Natural killer cell treated with Interleukin-12 subunit alpha and Interleukin-12 subunit beta and Interleukin-15 and Interleukin-18, amount 100 ng/mL, for 72 hours (primary cell): Measurements from ENCODE around the gene SIGLEC11. TPM values are rescaled to one million over a fixed set of nuclear protein-coding genes. Genes with fewer than 3 reads are reported as not detected.
"Not testable (repeated sequence)": the region's sequence is repeated elsewhere in the genome, so short reads cannot be mapped to it uniquely, and the experiment has no call there.

ENCODE experiments used
- ATAC-seq, 2 donors: fragments of 150-1000 bp; cut with Tn5 transposase in 1 of 2; sonication (Bioruptor Pico), chemical (Tn5 transposase) in 1 of 2; 2 replicates each; pipeline ENCODE4 v1.10.0; 2021
- DNase-seq: peaks from one replicate; pipeline ENCODE4 v3.0.0; 2022; ENCODE audit warnings: low spot score
- H3K27ac Mint-ChIP-seq, 2 donors: 1 replicate in 1 of 2; 2 replicates in 1 of 2; pipeline ENCODE4 v1.8.0; 2022; ENCODE audit warnings: mixed read lengths in 2 of 2, mild to moderate bottlenecking in 1 of 2, moderate library complexity in 1 of 2
- H3K27me3 Mint-ChIP-seq, 2 donors: 1 replicate in 1 of 2; 2 replicates in 1 of 2; pipeline ENCODE4 v1.8.0; 2022; ENCODE audit warnings: mixed read lengths in 2 of 2
- H3K36me3 Mint-ChIP-seq: one replicate; pipeline ENCODE4 v1.8.0; 2022; ENCODE audit warnings: mixed read lengths
- H3K4me1 Mint-ChIP-seq, 2 donors: 1 replicate in 1 of 2; 2 replicates in 1 of 2; pipeline ENCODE4 v1.8.0; 2022; ENCODE audit warnings: low read depth in 2 of 2, mixed read lengths in 2 of 2, mild to moderate bottlenecking in 1 of 2
- H3K4me3 Mint-ChIP-seq: one replicate; pipeline ENCODE4 v1.8.0; 2022; ENCODE audit warnings: mixed read lengths
- H3K9me3 Mint-ChIP-seq: 2 replicates; pipeline ENCODE4 v1.8.0; 2022; ENCODE audit warnings: mixed read lengths
- total RNA-seq, 2 donors: library from RNA; stranded (reverse); gene quantifications; one replicate each; pipeline ENCODE4 v1.2.3, GENCODE V29; 2022

SIGLEC11 gene
- total RNA-seq, 2 donors from 2014 or later, result not detected

DNA sequence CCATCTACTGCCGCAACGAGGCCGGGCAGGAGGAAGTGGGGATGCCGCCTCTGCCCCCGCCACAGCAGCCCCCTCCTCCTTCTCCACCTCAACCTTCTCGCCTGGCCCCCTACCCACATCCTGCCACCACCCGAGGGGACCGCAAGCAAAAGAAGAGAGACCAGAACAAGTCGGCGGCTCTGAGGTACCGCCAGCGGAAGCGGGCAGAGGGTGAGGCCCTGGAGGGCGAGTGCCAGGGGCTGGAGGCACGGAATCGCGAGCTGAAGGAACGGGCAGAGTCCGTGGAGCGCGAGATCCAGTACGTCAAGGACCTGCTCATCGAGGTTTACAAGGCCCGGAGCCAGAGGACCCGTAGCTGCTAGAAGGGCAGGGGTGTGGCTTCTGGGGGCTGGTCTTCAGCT lies 28.2 kb downstream of the SIGLEC11 start:
- H3K9me3 Mint-ChIP-seq, result peaks cover 4% of the 10 kb centered on the region
- peak overlapping the region in 1 of 2 donors; percentile 93 for H3K27ac Mint-ChIP-seq
- H3K27me3 Mint-ChIP-seq, result no peaks in the 10 kb centered on the region
- H3K36me3 Mint-ChIP-seq, result peaks cover 16% of the 10 kb centered on the region
- ATAC-seq, result no peak
- H3K4me3 Mint-ChIP-seq, result peak overlapping the region; percentile 32
- H3K4me1 Mint-ChIP-seq, result peaks cover 52 to 55% of the 10 kb centered on the region in 2 donors
- peak; percentile 73 for DNase-seq

DNA sequence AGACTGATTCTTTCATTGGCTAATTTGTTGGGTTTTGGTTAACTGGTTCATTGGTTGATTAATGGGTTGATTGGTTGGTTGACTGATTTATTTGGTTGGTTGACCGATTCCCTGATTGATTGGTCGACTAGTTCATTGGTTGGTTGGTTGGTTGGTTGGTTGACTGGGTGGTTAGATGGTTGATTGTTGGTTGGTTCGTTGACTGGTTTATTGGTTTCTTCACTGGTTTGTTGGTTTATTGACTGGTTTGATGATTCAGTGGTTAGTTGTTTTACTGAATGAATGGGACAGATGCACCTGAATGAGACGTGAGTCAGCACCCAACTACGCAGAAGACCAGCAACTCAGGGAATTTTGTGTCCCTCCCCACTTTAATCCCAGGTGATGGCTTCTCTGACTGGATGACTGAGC lies 28.9 kb downstream of the SIGLEC11 start:
- peak overlapping the region in 1 of 2 donors; percentile 93 for H3K27ac Mint-ChIP-seq
- H3K36me3 Mint-ChIP-seq, result peaks cover 20% of the 10 kb centered on the region
- peaks cover 58 to 60% of the 10 kb centered on the region in 2 donors for H3K4me1 Mint-ChIP-seq

DNA sequence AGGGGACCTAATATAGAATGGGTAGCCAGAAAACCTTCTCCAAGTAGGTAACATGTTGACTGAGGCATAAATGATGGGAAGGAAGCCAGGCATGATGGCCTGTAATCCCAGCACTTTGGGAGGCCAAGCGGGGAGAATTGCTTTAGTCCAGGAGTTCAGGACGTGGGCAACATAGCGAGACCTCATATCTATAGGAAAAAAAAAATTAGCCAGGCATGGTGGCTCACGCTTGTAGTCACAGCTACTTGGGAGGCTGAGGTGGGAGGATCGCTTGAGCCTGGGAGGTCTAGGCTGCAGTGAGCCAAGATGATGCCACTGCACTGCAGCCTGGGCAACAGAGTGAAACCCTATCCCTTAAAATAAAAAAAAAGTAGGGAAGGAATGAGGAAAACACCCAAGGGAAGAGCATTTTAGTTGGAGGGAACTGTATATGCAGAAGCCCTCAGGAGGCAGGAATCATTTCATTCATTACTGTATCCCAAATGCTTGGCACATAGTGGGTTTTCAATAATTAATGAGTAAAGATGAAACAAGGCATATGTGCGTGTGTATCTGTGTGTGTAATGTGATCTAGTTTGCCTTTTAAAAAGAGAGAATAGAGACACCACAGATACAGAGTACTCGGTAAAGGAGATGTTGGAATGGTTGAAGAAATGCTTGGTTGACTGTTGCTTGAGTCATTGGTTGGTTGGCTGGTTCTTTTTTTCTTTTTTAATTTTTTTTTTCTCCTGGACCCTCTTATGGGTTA lies 29.5 kb downstream of the SIGLEC11 start:
- H3K27ac Mint-ChIP-seq, result peak overlapping the region in 1 of 2 donors; percentile 93

More for the DNA sequence above, 28.9 kb downstream of the SIGLEC11 start:
- Mint-ChIP-seq H3K4me3 (peak overlapping the region; percentile 64), H3K27me3 (no peaks in the 10 kb centered on the region), H3K9me3 (peaks cover 4% of the 10 kb centered on the region)
- ATAC-seq (no peak), DNase-seq (no peak)

DNA sequence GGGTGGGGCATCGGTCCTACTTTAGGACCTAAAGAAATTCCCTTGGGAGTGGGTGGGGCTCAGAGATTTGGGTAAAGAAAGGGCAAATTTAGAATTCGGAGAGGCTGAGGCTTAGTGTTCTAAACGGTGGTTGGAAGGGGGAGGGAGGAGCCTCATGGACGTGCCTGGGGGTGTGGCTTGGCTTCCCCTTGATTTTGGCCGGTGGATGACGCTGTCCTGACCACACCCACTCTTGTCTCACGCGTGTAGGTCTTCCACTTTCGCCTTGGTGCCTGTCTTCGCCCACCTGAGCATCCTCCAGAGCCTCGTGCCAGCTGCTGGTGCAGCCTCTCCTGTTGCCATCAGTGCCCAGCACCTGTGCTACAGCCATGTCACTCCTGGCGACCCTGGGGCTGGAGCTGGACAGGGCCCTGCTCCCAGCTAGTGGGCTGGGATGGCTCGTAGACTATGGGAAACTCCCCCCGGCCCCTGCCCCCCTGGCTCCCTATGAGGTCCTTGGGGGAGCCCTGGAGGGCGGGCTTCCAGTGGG lies 30.4 kb downstream of the SIGLEC11 start:
- Mint-ChIP-seq H3K27me3 (no peaks in the 10 kb centered on the region), H3K36me3 (peaks cover 21% of the 10 kb centered on the region), H3K4me3 (peak overlapping the region; percentile 97), H3K27ac (peak overlapping the region; percentile 89 to 93), H3K9me3 (peaks cover 4% of the 10 kb centered on the region), H3K4me1 (peaks cover 61 to 64% of the 10 kb centered on the region in 2 donors)
- ATAC-seq, result no peak
- peak; percentile 55 for DNase-seq

More for the DNA sequence above, 29.5 kb downstream of the SIGLEC11 start:
- Mint-ChIP-seq H3K27me3 (no peaks in the 10 kb centered on the region), H3K4me1 (peaks cover 60 to 61% of the 10 kb centered on the region in 2 donors), H3K9me3 (peaks cover 4% of the 10 kb centered on the region), H3K36me3 (peaks cover 20% of the 10 kb centered on the region), H3K4me3 (peak overlapping the region; percentile 64)
- DNase-seq (no peak), ATAC-seq (no peak)

DNA sequence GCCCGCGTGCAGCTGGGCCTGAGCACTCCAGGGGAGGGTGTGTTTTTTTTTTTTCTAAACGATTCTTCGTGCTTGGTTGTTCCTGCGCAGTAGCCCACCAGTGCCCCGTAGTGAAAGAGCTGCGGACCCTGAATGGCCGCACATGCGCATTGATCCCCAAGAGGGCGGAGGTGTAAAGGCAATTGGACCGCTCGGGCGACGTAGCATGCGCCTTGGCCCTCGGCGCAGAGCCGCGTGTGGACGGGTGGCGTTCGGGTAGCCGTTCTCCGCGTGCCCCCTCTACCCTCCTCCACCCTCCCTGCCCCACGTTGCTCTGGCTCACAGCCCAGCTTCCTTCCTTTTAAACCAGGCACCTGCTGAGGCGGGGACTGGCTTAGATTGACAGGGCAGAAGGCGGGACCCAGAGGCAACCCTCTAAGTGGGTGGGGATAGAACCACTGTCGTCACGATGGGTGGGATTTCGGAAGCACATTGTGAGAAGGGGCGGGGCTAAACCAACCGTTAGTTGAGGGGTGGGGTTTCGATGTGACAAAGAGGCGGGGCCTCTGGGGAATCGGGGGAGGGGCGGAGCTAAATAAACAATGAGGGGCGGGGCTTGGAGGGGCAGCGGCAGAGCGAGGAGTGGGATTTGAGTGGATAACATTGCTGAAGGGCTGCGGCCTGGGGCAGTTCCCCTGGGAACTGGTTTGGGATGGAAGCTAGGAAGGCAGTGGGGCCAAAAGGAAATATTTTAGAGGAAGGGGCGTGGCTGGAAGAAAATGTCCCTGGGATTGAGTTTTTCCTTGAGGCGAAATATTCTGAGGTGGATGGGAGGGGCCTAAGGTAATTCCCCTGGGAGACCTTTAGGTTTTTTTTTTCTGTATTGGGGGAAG lies 31.1 kb downstream of the SIGLEC11 start:
- peak overlapping the region; percentile 89 to 93 for H3K27ac Mint-ChIP-seq
- DNase-seq (peak; percentile 92), ATAC-seq (peak; percentile 92 to 93)
- peaks cover 24% of the 10 kb centered on the region for H3K36me3 Mint-ChIP-seq
- H3K4me3 Mint-ChIP-seq, result peak overlapping the region; percentile 97
- H3K4me1 Mint-ChIP-seq, result peaks cover 64 to 67% of the 10 kb centered on the region in 2 donors
- peaks cover 4% of the 10 kb centered on the region for H3K9me3 Mint-ChIP-seq
- no peaks in the 10 kb centered on the region for H3K27me3 Mint-ChIP-seq

DNA sequence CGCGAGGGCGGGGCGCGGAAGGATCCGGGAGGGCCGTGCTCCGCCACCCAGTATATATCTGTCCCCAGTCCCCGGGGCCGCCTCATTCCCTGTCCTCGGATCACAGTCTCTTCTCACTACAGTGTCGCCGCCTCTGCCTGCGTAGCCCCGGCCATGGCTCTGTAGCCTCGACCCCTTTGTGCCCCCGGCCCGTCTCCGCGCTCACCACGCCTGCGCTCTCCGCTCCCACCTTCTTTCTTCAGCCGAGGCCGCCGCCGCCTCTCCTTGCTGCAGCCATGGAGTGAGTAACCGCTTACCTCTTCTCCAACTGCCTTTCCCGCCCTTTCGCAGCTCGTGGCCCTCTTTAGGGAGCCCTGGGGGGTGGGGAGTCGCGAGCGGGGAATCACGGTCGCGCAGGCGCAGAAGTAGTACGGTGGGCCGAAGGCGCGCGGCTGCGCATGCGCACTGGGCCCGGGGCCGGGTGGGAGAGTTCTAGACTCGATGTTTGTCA lies 31.8 kb downstream of the SIGLEC11 start, which contains the start of the genes ATF5 and NUP62:
Gene ATF5, plus strand, starts transcription at position 85 of the 490 bp plus-strand sequence. CDS start 1,646 bp downstream, outside the sequence.
Gene NUP62, minus strand, starts transcription at position 384 of the 490 bp plus-strand sequence. CDS start 19,697 bp downstream, outside the sequence.
- ATAC-seq, result peak; percentile 71 to 73
- DNase-seq, result peak; percentile 91
- peak within 1 kb of the TSS; percentile 97 for H3K4me3 Mint-ChIP-seq
- H3K36me3 Mint-ChIP-seq, result peaks cover 24% of the 10 kb centered on the region
- H3K27me3 Mint-ChIP-seq, result no peaks in the 10 kb centered on the region
- peaks cover 64 to 67% of the 10 kb centered on the region in 2 donors for H3K4me1 Mint-ChIP-seq
- peak within 1 kb of the TSS; percentile 89 to 93 for H3K27ac Mint-ChIP-seq
- H3K9me3 Mint-ChIP-seq, result peaks cover 4% of the 10 kb centered on the region

DNA sequence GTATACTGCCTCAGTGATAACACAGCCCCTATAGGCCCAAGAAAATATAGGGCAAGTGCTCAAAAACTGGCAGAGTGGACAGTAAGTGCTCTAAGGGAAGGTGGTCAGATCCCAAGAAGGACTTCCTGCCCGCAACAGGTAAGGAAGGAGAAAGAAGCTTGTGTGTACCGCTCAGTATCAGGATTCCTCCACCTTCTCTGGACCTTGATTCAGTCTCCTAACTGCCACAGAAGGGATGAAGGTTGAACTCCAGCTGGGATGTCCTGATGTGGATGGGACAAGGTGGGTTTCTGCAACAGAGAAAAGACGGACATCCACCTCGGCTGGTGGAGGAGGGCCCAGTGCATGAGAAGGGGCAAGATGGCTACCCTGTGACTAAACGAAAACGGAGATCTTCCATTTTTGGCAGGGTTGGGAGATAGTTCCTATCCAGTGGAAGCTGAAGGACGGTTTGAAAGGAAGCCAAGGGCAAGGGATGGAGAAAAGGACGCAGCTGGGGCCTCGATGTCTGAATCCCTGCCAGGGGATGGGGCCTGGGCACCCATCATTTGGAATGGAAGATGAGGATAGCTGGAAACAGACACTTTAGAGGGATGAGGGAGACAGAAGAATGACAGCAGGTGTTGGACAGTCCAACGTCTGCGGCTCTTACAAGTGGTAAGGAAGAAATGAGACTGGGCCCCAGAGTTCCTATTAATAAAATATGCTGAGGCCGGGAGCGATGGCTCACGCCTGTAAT lies 33.3 kb downstream of the SIGLEC11 start:
- Mint-ChIP-seq H3K27ac (peak overlapping the region; percentile 89 to 93), H3K27me3 (no peaks in the 10 kb centered on the region), H3K36me3 (peaks cover 24% of the 10 kb centered on the region), H3K4me3 (peak overlapping the region; percentile 97), H3K4me1 (peaks cover 58 to 63% of the 10 kb centered on the region in 2 donors), H3K9me3 (peaks cover 4% of the 10 kb centered on the region)
- no peak for DNase-seq
- ATAC-seq, result no peak

DNA sequence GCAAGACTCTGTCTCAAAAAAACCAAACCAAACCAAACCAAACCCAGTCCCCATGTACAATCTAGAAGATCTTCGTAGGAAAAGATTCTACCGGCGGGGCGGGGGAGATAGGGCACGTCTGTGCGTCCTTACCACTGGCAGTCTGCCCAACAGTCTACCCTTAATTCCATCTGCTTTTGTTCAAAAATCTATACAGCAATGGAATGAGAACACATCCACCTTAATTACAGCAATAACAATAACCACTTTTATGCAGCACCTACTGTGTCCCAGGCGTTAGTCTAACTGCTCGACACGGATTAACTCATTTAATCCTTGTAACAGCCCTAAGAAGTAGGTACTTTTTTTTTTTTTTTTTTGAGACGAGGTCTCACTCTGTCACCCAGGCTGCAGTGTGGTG lies 34.5 kb downstream of the SIGLEC11 start:
- peaks cover 58 to 61% of the 10 kb centered on the region in 2 donors for H3K4me1 Mint-ChIP-seq

DNA sequence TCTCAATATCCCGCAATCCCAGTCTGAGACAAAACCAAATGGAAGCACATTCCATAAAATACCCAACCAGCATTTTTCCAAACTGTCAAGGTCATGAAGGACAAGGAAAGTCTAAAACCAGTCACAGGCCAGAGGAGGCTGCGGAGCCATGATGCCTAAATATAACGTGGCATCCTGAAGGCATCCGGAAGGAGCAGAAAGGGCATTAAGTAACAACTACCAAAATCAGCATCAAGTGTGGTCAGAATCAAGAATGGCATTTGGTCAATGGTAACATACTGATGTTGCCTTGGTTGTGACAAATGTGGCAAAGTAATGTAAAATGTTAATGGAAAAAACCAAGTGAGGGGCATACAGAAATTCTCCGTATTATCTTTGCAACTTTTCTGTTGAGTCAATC lies 35.5 kb downstream of the SIGLEC11 start:
- no peaks in the 10 kb centered on the region for H3K27me3 Mint-ChIP-seq
- DNase-seq (peak; percentile 2), ATAC-seq (no peak)
- H3K4me1 Mint-ChIP-seq, result peaks cover 53 to 56% of the 10 kb centered on the region in 2 donors
- H3K9me3 Mint-ChIP-seq, result no peaks in the 10 kb centered on the region
- peaks cover 24% of the 10 kb centered on the region for H3K36me3 Mint-ChIP-seq
- H3K27ac Mint-ChIP-seq, result no peak overlapping the region
- no peak overlapping the region for H3K4me3 Mint-ChIP-seq

More for the DNA sequence above, 34.5 kb downstream of the SIGLEC11 start:
- DNase-seq (no peak), ATAC-seq (no peak)
- peak overlapping the region; percentile 32 for H3K4me3 Mint-ChIP-seq
- peaks cover 24% of the 10 kb centered on the region for H3K36me3 Mint-ChIP-seq
- no peaks in the 10 kb centered on the region for H3K27me3 Mint-ChIP-seq
- H3K9me3 Mint-ChIP-seq, result no peaks in the 10 kb centered on the region
- no peak overlapping the region for H3K27ac Mint-ChIP-seq

DNA sequence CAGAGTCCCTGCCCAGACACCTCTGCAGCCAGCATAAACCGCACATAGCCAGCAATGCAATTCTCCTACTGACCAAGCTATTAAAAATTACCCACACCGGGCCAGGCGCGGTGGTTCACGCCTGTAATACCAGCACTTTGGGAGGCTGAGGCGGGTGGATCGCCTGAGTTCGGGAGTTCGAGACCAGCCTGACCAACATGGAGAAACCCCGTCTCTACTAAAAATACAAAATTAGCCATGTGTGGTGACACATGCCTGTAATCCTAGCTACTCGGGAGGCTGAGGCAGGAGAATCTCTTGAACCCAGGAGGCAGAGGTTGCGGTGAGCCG lies 36.1 kb downstream of the SIGLEC11 start:
- H3K4me3 Mint-ChIP-seq, DNase-seq, H3K27ac Mint-ChIP-seq, ATAC-seq, H3K9me3 Mint-ChIP-seq, H3K27me3 Mint-ChIP-seq: not testable (repeated sequence)
- peaks cover 24% of the 10 kb centered on the region for H3K36me3 Mint-ChIP-seq
- peaks cover 51 to 53% of the 10 kb centered on the region in 2 donors for H3K4me1 Mint-ChIP-seq

DNA sequence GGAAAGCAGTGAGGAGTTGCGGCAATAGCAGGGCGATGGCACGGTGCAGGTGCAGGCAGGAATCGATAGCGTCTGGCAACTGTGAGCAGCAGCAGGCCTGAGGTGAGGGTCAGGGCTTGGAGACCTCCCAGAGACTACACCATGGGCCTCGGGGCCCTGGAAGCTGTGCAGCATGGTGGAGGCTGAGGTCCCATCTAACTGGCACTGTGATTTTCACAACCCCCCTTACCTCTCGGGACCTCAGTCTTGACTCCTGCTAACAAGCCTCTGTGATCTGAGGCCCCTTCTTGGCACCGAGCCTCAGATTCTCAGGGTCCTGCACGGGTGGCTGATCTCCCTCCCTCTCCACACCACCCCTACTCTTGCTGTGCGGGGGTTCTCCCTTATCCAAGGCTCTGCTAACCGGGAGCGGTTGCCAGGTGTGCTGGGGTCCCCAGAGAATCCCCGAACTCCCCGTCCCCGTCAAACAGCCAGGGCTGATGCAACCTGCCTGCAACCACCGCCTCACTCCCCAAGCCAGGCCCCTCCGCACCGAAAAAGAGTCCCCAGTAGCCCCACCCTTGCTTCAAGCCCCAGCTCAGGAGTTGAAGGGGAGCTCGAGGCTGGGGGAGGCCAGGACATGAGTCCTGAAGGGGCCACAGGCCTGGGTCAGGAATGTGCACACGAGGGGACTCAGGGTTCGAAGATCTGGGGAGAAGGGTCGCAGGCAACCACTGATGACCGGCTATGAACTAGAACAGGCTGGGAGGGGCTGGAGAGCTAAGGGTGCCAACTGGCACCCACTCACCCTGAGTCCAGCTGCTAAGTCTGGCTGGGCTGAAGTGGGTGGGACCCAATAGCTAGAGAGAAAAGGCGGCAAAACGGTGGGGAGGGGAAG lies 36.7 kb downstream of the SIGLEC11 start:
- ATAC-seq (no peak), DNase-seq (peak; percentile 62)
- Mint-ChIP-seq H3K9me3 (no peaks in the 10 kb centered on the region), H3K4me1 (peaks cover 45 to 50% of the 10 kb centered on the region in 2 donors), H3K36me3 (peaks cover 22% of the 10 kb centered on the region), H3K27ac (no peak overlapping the region), H3K4me3 (no peak overlapping the region), H3K27me3 (no peaks in the 10 kb centered on the region)
